ENCODE measurements around the gene ZSCAN30. TPM values are rescaled to one million over a fixed set of nuclear protein-coding genes. Genes with fewer than 3 reads are reported as not detected.

ZSCAN30 gene
- total RNA-seq, 3 donors from 2014 or later: 12.5 to 33.2 (median 21.3) TPM

GRCh38 chr18:35282353-35282752, 7.7 kb downstream of the ZSCAN30 start:
- H3K4me1 ChIP-seq: no peaks in the 10 kb centered on the region
- no peak for DNase-seq (ENCODE audit: low spot score in 2 of 2)
- no peaks in the 10 kb centered on the region for H3K27me3 ChIP-seq
- H3K27ac ChIP-seq: no peak overlapping the region
- H3K9me3 ChIP-seq: no peaks in the 10 kb centered on the region
- TF ChIP-seq POLR2A (IDR thresholded peaks at IDR 0.05) (no peak), POLR2AphosphoS5 (IDR thresholded peaks at IDR 0.05) (no peak), CTCF (IDR thresholded peaks at IDR 0.05) (no peak)
- intact Hi-C loops (cut with DNase I; ENCODE audit: low total_unique reads): no loop called here
- no peak overlapping the region for H3K4me3 ChIP-seq
- H3K36me3 ChIP-seq: no peaks in the 10 kb centered on the region

DNA sequence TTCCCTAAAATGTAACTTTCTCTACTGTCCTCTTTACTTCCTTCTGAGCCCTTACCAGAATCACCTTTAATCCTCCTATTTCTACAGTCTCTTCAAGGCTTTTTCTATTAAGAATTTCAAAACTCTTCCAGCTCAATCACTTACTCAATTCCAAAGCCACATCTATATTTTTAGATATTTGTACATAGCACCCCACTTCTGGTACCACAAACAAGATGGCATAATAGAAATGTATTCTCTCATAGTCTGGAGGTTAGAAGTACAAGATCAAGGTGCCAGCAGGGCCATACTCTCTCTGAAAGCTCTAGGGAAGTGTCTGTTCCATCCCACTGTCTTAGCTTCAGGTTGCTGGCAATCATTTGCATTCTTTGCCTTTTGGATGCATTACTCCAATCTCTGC, 11.1 kb downstream of the ZSCAN30 start:
- no peak overlapping the region for H3K27ac ChIP-seq
- no peak for TF ChIP-seq CTCF (IDR thresholded peaks at IDR 0.05)
- no peak for TF ChIP-seq POLR2A (IDR thresholded peaks at IDR 0.05)
- no peak for TF ChIP-seq POLR2AphosphoS5 (IDR thresholded peaks at IDR 0.05)
- intact Hi-C loops (cut with DNase I; ENCODE audit: low total_unique reads): no loop called here
- no peaks in the 10 kb centered on the region for H3K27me3 ChIP-seq
- no peaks in the 10 kb centered on the region for H3K36me3 ChIP-seq
- no peaks in the 10 kb centered on the region for H3K4me1 ChIP-seq
- H3K9me3 ChIP-seq: no peaks in the 10 kb centered on the region
- no peak overlapping the region for H3K4me3 ChIP-seq
- DNase-seq (ENCODE audit: low spot score in 2 of 2): no peak

DNA sequence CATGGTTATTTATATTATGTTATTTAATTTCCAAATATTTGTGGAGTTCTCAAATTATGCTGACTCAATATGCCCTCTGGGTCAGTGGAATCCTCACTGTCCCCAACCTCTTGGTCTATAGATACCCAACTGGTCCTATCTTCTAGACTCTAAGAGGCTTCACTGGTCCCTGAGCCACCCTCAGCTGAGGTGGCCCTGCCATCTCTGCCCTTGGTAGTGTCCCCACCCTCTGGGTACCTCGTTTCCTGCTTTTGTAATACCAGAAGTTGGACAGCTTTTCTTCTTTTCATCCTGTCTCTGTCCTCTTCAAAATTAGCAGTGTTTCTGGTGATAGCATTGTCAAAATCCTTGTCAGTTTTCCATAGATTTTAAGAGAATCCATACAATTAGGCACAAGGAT, 11.9 kb downstream of the ZSCAN30 start:
- H3K4me3 ChIP-seq: no peak overlapping the region
- intact Hi-C loops (cut with DNase I; ENCODE audit: low total_unique reads): no loop called here
- TF ChIP-seq POLR2A (IDR thresholded peaks at IDR 0.05) (no peak), CTCF (IDR thresholded peaks at IDR 0.05) (no peak), POLR2AphosphoS5 (IDR thresholded peaks at IDR 0.05) (no peak)
- DNase-seq (ENCODE audit: low spot score in 2 of 2): no peak
- H3K4me1 ChIP-seq: no peaks in the 10 kb centered on the region
- no peaks in the 10 kb centered on the region for H3K27me3 ChIP-seq
- H3K27ac ChIP-seq: no peak overlapping the region
- H3K9me3 ChIP-seq: no peaks in the 10 kb centered on the region
- H3K36me3 ChIP-seq: no peaks in the 10 kb centered on the region

DNA sequence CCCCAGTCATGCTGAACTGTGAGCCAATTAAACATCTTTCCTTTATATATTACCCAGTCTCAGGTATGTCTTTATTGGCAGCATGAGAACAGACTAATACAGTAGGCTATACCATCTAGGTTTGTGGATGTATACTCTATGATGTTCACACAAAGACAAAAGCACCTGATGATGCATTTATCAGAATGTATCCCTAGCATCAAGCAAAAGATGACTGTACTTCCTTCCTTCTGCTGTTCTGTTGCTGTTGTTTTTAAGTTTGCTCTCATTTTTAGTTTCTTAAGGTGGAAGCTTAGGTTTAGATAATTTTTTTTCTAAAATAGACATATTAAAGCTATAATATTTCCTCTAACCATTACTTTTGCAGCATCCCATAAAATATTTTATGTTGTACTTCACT, 12.4 kb downstream of the ZSCAN30 start:
- DNase-seq (ENCODE audit: low spot score in 2 of 2): no peak
- intact Hi-C loops (cut with DNase I; ENCODE audit: low total_unique reads): no loop called here
- H3K27me3 ChIP-seq: no peaks in the 10 kb centered on the region
- TF ChIP-seq CTCF (IDR thresholded peaks at IDR 0.05) (no peak), POLR2AphosphoS5 (IDR thresholded peaks at IDR 0.05) (no peak)
- no peaks in the 10 kb centered on the region for H3K9me3 ChIP-seq
- H3K4me3 ChIP-seq: no peak overlapping the region
- no peaks in the 10 kb centered on the region for H3K4me1 ChIP-seq
- no peaks in the 10 kb centered on the region for H3K36me3 ChIP-seq
- H3K27ac ChIP-seq: no peak overlapping the region

DNA sequence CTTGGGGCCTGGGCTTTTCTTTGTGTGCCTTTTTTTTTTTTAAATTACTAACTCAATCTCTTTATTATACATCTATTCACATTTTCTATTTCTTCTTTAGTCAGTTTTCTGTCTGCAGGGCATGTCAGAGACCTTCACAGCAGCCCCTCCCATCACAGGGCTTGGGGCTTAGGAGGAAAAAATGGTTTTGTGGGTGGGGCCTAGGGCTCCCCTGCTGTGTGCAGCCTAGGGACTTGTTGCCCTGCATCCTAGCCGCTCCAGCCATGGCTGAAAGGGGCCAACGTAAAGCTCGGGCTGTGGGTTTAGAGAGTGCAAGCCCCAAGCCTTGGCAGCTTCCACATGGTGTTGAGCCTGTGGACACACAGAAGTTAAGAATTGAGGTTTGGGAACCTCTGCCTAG, 13.8 kb downstream of the ZSCAN30 start:
- Histone ChIP-seq H3K9me3 (peaks cover 0 to 7% of the 10 kb centered on the region in 2 donors), H3K4me1 (no peaks in the 10 kb centered on the region), H3K27me3 (no peaks in the 10 kb centered on the region), H3K36me3 (no peaks in the 10 kb centered on the region), H3K4me3 (no peak overlapping the region), H3K27ac (no peak overlapping the region)
- intact Hi-C loops (cut with DNase I; ENCODE audit: low total_unique reads): no loop called here
- TF ChIP-seq POLR2AphosphoS5 (IDR thresholded peaks at IDR 0.05): no peak
- TF ChIP-seq CTCF (IDR thresholded peaks at IDR 0.05): no peak
- TF ChIP-seq POLR2A (IDR thresholded peaks at IDR 0.05): no peak
- DNase-seq (ENCODE audit: low spot score in 2 of 2): no peak

Data from breast epithelium (tissue), 4 donors.